GM10847 (cell line): ENCODE results near the gene FOXL1.
A peak's percentile ranks its signal among the peaks of the same experiment; 100 is the strongest.

Source experiments
- POLR2A ChIP-seq: IDR thresholded peaks from 2 replicates; pipeline ENCODE4 v1.6.1; 2011; ENCODE audit not compliant: insufficient read length; ENCODE audit errors: extremely low read depth

FOXL1 gene

DNA sequence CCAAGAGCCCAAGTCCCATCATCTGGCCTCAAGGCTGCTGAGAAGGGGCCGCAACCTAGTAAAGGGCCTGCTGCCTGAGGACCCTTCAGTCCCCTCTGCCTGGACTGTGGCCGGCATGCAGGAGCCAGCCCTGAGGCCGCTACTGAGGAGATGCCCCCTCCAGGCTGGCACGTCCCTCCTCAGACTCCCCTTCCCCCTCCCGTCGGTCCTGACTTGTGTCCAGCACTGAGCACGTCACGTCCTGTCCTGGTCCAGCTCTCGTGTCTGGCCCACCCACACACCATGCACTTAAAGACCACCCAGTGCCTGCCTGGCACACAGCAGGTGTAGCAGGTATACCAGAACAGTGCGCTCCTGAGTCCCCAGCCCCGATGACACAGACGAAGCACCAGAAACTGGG is 32.9 kb upstream of the FOXL1 start:
- no peak for TF ChIP-seq POLR2A

DNA sequence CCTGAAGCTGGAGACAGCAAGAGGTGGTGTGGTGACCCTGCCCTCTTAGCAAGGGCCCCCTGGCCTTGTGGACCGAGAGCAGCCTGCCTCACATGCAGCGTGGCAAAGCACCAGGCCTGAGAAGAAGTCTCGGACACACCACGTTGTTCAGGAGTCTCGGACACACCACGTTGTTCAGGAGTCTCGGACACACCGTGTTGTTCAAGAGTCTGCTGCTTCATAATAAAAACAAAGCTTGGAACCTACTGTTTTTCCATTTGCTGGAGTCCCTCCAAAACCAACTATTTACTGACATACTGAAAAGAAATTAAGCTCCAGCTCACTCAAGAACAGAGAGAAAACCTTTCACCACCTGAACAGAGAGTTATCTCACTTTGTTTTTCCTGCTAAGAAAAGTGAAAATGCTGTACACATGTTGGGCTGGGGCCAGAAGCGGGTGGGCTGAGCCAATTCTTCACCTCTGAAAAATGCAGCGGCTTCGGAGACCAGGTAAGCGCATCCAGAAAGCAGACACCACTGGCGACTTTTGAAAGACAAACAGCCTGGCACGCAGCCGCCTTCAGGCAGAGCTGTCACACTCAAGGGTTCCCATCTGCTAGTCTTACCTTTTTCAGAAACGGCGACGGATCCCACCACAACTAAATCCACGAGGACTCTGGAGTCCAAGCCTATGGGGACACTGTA is 32.3 kb upstream of the FOXL1 start:
- no peak for TF ChIP-seq POLR2A

DNA sequence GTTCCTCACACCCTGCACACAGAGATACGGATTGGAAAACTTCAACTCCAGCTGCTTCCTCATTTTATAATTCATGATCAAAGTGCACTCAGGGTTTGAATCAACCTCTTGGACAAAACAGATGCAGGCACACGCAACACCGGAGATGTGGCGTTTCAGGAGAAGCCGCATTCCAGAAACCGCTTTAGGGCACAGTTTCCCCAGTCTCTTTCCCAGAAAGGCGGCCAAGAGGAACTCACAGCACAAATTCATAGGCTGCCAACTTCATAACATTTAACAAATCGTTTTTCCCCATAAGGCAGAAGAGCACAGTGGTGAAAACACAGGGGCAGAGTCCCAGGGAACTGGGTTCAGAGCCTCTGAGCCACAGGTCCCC is 31.7 kb upstream of the FOXL1 start:
- no peak for TF ChIP-seq POLR2A

DNA sequence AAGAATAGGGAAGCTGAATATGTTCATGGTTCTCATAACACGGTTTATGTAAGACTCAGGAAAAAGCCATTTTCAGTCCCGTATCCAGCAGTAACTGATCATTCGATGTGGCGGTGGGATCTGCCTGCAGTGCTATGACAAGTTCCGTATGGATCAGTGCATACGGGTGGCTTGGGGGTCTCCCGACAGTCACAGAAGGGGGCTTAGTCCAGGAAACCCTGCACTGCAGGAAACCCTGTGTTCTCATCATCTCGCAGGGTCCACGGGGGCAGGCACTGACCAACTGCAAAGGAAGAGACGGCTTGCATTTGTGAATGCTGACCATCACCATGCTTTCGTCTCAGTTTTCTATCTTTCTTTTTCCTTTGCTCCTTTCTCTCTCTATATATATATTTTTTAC is 31.1 kb upstream of the FOXL1 start:
- TF ChIP-seq POLR2A, result no peak

- no peak for TF ChIP-seq POLR2A
Measured at GRCh38 chr16:86549076-86549892, 29.1 kb upstream of the FOXL1 start.

DNA sequence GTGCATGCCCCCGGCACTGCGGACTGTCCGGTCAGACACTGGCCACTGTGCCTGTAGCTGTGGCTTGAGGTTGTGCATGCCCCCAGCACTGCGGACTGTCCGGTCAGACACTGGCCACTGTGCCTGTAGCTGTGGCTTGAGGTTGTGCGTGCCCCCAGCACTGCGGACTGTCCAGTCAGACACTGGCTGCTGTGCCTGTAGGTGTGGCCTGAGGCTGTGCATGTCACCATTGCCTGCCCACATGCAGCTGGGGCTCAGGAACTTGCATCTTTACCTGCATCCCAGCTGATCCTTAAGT is 28.5 kb upstream of the FOXL1 start:
- TF ChIP-seq POLR2A, result no peak

- TF ChIP-seq POLR2A, result no peak
Measured at GRCh38 chr16:86550281-86550680, 28.1 kb upstream of the FOXL1 start.

- no peak for TF ChIP-seq POLR2A
Measured at GRCh38 chr16:86553356-86553755, 25.0 kb upstream of the FOXL1 start.

DNA sequence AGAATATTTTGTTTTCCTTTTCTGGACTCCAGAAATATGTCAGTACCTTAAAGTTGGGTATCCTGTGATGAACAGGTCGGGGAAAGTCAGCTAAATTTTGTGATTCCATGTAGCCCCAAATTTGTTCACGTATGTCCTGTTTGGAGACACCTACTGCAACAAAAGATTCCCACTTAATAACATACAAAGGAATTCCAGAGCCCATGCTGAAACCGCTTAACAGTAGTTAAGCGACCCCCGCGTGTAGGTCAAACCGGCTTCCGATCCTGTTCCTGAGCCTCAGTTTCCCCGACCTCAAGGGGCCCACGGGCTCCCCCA is 23.8 kb upstream of the FOXL1 start:
- no peak for TF ChIP-seq POLR2A

- peak; percentile 93 for TF ChIP-seq POLR2A
Measured at GRCh38 chr16:86554917-86555703, 23.2 kb upstream of the FOXL1 start, which contains the start of gene MTHFSD. Gene MTHFSD (minus strand): TSS chr16:86555235. CDS start chr16:86555184, 51 bp downstream.

GRCh38 chr16:86555704-86556075 is 22.7 kb upstream of the FOXL1 start:
- TF ChIP-seq POLR2A, result no peak

GRCh38 chr16:86556576-86556975 is 21.8 kb upstream of the FOXL1 start:
- no peak for TF ChIP-seq POLR2A

GRCh38 chr16:86557587-86557986 is 20.8 kb upstream of the FOXL1 start:
- no peak for TF ChIP-seq POLR2A

- TF ChIP-seq POLR2A, result no peak
Measured at GRCh38 chr16:86558355-86559193, 19.8 kb upstream of the FOXL1 start.

DNA sequence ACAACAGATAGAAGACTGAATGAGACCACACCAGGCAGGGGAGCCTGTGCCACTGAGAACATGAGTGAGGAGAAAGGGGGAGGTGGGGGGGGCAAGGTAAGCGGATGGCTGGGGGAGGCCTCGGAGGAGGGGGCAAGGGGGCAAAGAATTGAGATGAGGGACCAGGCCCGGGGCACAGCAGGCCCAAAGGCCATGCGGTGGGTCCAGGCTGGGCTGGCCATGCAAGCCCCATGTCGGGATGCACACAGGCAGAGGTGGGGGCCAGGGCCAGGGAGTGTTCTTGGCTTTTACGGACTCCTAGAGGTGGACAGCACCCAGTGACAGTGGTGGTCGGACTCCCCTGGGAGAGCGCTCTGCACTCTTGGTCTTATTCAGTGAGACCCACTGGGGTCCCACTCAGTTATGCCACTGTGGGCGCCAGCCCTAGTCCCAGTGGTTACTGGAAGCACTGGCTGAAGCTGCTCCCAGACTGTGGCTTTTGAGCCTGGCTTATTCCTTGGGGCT is 18.5 kb upstream of the FOXL1 start:
- TF ChIP-seq POLR2A, result no peak
